Endodermal cell (in vitro differentiated cells): ENCODE data around the gene ZNF672. TPM values are rescaled to one million over a fixed set of nuclear protein-coding genes. Genes with fewer than 3 reads are reported as not detected.
"Not testable (repeated sequence)": the region's sequence is repeated elsewhere in the genome, so short reads cannot be mapped to it uniquely, and the experiment has no call there.

Source experiments
- DNase-seq: peaks from one replicate; pipeline ENCODE4 v3.0.0-alpha.2; 2017
- H3K27ac ChIP-seq: 2 replicates; pipeline ENCODE4 v1.5.1; 2013; ENCODE audit warnings: mild to moderate bottlenecking, low read depth, low read length, moderate library complexity
- H3K27me3 ChIP-seq: 2 replicates; pipeline ENCODE4 v1.6.1; 2013; ENCODE audit warnings: mild to moderate bottlenecking, low read length, moderate library complexity; ENCODE audit not compliant: insufficient read depth, control insufficient read depth, poor library complexity, severe bottlenecking
- H3K36me3 ChIP-seq: 2 replicates; pipeline ENCODE4 v1.7.0; 2013; ENCODE audit warnings: mild to moderate bottlenecking, low read length, moderate library complexity; ENCODE audit not compliant: control insufficient read depth, insufficient read depth
- H3K4me1 ChIP-seq: one replicate; pipeline ENCODE4 v1.7.0; 2013; ENCODE audit warnings: low read length; ENCODE audit not compliant: control insufficient read depth, insufficient read depth
- H3K4me3 ChIP-seq: 2 replicates; pipeline ENCODE4 v1.5.1; 2013; ENCODE audit warnings: mild to moderate bottlenecking, low read length, moderate library complexity
- H3K9ac ChIP-seq: 2 replicates; pipeline ENCODE4 v1.6.1; 2013; ENCODE audit warnings: mild to moderate bottlenecking, low read length, moderate library complexity; ENCODE audit not compliant: poor library complexity, severe bottlenecking; ENCODE audit errors: extremely low read depth
- H3K9me3 ChIP-seq: 2 replicates; pipeline ENCODE4 v1.6.1; 2013; ENCODE audit warnings: mild to moderate bottlenecking, low read length, moderate library complexity; ENCODE audit not compliant: control insufficient read depth
- H3K27ac Mint-ChIP-seq: 2 replicates; pipeline ENCODE4 v1.8.0; 2020; ENCODE audit warnings: mixed read lengths
- H3K27me3 Mint-ChIP-seq: 2 replicates; pipeline ENCODE4 v1.8.0; 2021; ENCODE audit warnings: mild to moderate bottlenecking, mixed read lengths; ENCODE audit not compliant: insufficient read depth
- H3K36me3 Mint-ChIP-seq: 2 replicates; pipeline ENCODE4 v1.8.0; 2020; ENCODE audit warnings: low read depth, mixed read lengths
- H3K4me1 Mint-ChIP-seq: 2 replicates; pipeline ENCODE4 v1.8.0; 2020; ENCODE audit warnings: mixed read lengths
- H3K4me3 Mint-ChIP-seq: 2 replicates; pipeline ENCODE4 v1.8.0; 2020; ENCODE audit warnings: mild to moderate bottlenecking, moderate library complexity, mixed read lengths
- H3K9me3 Mint-ChIP-seq: 2 replicates; pipeline ENCODE4 v1.8.0; 2020; ENCODE audit warnings: mild to moderate bottlenecking, mixed read lengths
- WGBS, 2 experiments: methylation state at CpG; one replicate each; pipeline versions ENCODE4 v1.1.5 to v1.1.7; 2013; ENCODE audit warnings: missing lambda C conversion rate in 2 of 2, mixed read lengths in 1 of 2; ENCODE audit not compliant: insufficient coverage in 1 of 2, insufficient read length in 1 of 2; 5-methylcytosine and 5-hydroxymethylcytosine counted together
- total RNA-seq, 2 donors: library from RNA; stranded (reverse); fragmentation: NEBNext Ultra II Directional in 1 of 2; extraction: Animal tissue kit (Norgen Biotek cat#: 25700) in 1 of 2; gene quantifications; 2 replicates in 1 of 2; 3 replicates in 1 of 2; pipeline ENCODE4 v1.2.1, GENCODE V29; 2021
- TF ChIP-seq, protein P1 (sequence below): fragments of 200-600 bp; sonication (generic); conservative IDR thresholded peaks from 2 replicates; pipeline ENCODE4 v1.5.0; 2021; ENCODE audit warnings: antibody characterized with exemption, mild to moderate bottlenecking

ZNF672 gene
- total RNA-seq, 2 donors from 2014 or later = 33.6 to 40.5 TPM

DNA sequence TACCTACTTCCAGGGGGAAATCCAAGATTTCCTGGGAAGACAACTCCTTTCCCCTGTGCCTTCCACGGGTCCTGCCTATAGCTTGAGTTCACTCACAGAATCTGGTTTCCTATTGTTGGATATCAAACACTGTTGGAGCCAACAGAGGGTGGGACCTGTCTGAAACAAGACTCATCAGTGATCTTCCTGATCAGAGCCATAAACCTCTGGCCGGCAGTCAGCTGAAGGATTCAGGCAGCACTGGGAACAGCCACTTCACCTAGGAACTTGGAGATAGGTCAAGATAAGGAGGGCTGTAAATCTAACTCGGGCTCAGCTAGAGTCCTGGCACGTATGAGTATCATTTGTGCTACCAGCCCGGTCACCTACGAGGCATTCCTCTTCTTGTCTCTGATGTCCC lies 35.6 kb upstream of the ZNF672 start:
- Histone ChIP-seq H3K9me3 (peaks cover 32% of the 10 kb centered on the region), H3K9ac (no peak overlapping the region), H3K27me3 (no peaks in the 10 kb centered on the region), H3K36me3 (no peaks in the 10 kb centered on the region), H3K4me3 (no peak overlapping the region), H3K4me1 (no peaks in the 10 kb centered on the region), H3K27ac (no peak overlapping the region)
- DNase-seq = peak; percentile 6
- 78 to 83% methylated on average over 5 to 6 of the region's 6 CpGs for WGBS, 2 experiments
- H3K4me3 Mint-ChIP-seq = no peak overlapping the region
- peaks cover 64% of the 10 kb centered on the region for H3K9me3 Mint-ChIP-seq
- H3K4me1 Mint-ChIP-seq = no peaks in the 10 kb centered on the region
- no peak overlapping the region for H3K27ac Mint-ChIP-seq
- H3K27me3 Mint-ChIP-seq = peaks cover 2% of the 10 kb centered on the region
- peaks cover 2% of the 10 kb centered on the region for H3K36me3 Mint-ChIP-seq
- TF ChIP-seq, protein P1, sequence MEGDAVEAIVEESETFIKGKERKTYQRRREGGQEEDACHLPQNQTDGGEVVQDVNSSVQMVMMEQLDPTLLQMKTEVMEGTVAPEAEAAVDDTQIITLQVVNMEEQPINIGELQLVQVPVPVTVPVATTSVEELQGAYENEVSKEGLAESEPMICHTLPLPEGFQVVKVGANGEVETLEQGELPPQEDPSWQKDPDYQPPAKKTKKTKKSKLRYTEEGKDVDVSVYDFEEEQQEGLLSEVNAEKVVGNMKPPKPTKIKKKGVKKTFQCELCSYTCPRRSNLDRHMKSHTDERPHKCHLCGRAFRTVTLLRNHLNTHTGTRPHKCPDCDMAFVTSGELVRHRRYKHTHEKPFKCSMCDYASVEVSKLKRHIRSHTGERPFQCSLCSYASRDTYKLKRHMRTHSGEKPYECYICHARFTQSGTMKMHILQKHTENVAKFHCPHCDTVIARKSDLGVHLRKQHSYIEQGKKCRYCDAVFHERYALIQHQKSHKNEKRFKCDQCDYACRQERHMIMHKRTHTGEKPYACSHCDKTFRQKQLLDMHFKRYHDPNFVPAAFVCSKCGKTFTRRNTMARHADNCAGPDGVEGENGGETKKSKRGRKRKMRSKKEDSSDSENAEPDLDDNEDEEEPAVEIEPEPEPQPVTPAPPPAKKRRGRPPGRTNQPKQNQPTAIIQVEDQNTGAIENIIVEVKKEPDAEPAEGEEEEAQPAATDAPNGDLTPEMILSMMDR = no peak

DNA sequence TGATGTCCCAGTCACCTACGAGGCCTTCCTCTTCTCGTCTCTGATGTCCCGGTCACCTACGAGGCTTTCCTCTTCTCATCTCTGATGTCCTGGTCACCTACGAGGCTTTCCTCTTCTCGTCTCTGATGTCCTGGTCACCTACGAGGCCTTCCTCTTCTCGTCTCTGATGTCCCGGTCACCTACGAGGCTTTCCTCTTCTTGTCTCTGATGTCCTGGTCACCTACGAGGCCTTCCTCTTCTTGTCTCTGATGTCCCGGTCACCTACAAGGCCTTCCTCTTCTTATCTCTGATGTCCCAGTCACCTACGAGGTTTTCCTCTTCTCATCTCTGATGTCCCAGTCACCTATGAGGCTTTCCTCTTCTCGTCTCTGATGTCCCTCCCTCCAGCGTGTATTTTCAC lies 34.5 kb upstream of the ZNF672 start:
- not testable (repeated sequence) for H3K36me3 ChIP-seq, DNase-seq, H3K27me3 Mint-ChIP-seq, H3K27me3 ChIP-seq, H3K27ac ChIP-seq, H3K4me3 Mint-ChIP-seq, H3K4me1 Mint-ChIP-seq, H3K27ac Mint-ChIP-seq, H3K36me3 Mint-ChIP-seq, H3K9ac ChIP-seq, H3K4me1 ChIP-seq, H3K4me3 ChIP-seq
- 84 to 85% methylated on average over 11 to 15 of the region's 15 CpGs for WGBS, 2 experiments
- H3K9me3 Mint-ChIP-seq = peaks cover 55% of the 10 kb centered on the region
- peaks cover 25% of the 10 kb centered on the region for H3K9me3 ChIP-seq

DNA sequence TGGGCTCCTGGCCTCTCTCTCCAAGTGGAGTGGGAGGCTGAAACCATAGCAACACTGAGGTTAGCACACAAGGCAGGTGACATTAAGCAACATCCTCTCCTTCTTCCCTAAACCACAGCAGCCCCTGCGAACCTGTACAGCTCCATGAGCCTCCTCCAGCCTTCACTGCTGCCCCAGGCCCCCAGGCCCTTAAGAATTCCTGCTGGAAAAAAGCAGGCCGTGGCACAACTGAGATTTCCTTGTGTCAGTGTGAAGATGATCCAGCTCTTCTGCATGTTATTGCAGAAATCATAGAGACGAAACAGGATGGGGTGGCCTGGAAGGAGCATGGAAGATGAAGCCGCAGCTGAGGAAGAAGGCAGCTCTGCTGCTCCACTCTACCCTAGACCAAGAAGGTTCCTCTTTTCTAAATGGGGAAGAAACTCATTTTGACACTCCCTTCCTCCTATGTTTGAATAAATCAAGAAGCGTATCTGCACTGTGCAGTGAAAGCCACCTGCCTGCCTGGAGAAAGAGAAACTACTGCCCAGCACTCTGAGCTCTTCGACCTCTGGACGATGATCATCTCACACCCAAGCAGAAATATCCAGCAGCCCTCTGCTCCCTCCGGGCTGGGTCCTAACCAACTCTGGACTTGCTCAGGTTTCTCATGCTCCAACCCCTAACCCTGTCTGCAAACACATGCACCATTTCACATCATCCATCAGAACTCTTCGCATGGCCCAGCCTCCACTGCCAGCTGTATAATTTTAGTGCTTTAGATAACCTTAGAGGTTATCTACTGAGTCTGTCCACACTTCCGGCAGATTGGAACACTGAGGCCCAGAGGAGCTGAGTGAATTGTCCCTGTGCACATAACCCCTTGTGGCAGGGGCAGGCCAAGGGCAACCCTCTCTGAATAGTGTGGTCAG lies 33.0 kb upstream of the ZNF672 start:
- no peak overlapping the region for H3K4me3 ChIP-seq
- H3K36me3 Mint-ChIP-seq = peaks cover 2% of the 10 kb centered on the region
- TF ChIP-seq, protein P1 = no peak
- H3K9me3 Mint-ChIP-seq = peaks cover 43% of the 10 kb centered on the region
- H3K4me3 Mint-ChIP-seq = no peak overlapping the region
- no peaks in the 10 kb centered on the region for H3K36me3 ChIP-seq
- peak; percentile 20 for DNase-seq
- peaks cover 14% of the 10 kb centered on the region for H3K9me3 ChIP-seq
- no peaks in the 10 kb centered on the region for H3K4me1 ChIP-seq
- no peak overlapping the region for H3K9ac ChIP-seq
- H3K27me3 Mint-ChIP-seq = peaks cover 2% of the 10 kb centered on the region
- H3K27ac Mint-ChIP-seq = no peak overlapping the region
- 82 to 84% methylated on average over 8 to 10 of the region's 10 CpGs for WGBS, 2 experiments
- H3K27ac ChIP-seq = no peak overlapping the region
- no peaks in the 10 kb centered on the region for H3K27me3 ChIP-seq
- H3K4me1 Mint-ChIP-seq = no peaks in the 10 kb centered on the region
